GM18858 (cell line): ENCODE measurements around the gene AKR1D1.
"Not testable (repeated sequence)": the region's sequence is repeated elsewhere in the genome, so short reads cannot be mapped to it uniquely, and the experiment has no call there.

Experiments
- ATAC-seq: cut with Tn5 transposase; IDR thresholded peaks from one replicate; pipeline ENCODE4 v1.9.1; 2021; ENCODE audit not compliant: unreplicated experiment

AKR1D1 gene, protein sequence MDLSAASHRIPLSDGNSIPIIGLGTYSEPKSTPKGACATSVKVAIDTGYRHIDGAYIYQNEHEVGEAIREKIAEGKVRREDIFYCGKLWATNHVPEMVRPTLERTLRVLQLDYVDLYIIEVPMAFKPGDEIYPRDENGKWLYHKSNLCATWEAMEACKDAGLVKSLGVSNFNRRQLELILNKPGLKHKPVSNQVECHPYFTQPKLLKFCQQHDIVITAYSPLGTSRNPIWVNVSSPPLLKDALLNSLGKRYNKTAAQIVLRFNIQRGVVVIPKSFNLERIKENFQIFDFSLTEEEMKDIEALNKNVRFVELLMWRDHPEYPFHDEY

GRCh38 chr7:138076196-138076595 is at the start of gene AKR1D1:
Gene AKR1D1 (plus strand): TSS chr7:138076459. CDS start chr7:138076519, 60 bp downstream.
- no peak for ATAC-seq

DNA sequence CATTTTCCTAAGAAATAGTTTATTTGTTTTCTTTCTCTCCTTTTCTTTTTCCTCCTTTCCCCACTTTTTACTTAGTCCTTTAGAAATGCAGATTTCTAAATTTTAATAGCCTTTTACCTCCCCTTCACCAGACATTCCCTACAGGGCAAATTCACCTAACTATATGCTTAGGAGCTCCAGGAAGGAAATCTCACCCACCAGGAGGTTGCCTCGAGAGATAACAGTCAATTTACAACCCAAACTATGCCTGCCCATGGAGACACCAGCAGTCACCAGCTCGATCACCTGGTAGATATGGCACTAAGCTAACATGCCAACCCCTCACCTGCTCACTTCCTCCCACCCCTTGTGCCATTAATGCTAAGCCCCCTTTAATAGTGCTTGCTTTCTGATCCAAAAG is 49.2 kb upstream of the AKR1D1 start:
- ATAC-seq: no peak

- no peak for ATAC-seq
Measured at GRCh38 chr7:138029126-138029525, 47.1 kb upstream of the AKR1D1 start.

GRCh38 chr7:138029941-138030340 is 46.3 kb upstream of the AKR1D1 start:
- ATAC-seq: no peak

- no peak for ATAC-seq
Measured at GRCh38 chr7:138030679-138031351, 45.4 kb upstream of the AKR1D1 start.

DNA sequence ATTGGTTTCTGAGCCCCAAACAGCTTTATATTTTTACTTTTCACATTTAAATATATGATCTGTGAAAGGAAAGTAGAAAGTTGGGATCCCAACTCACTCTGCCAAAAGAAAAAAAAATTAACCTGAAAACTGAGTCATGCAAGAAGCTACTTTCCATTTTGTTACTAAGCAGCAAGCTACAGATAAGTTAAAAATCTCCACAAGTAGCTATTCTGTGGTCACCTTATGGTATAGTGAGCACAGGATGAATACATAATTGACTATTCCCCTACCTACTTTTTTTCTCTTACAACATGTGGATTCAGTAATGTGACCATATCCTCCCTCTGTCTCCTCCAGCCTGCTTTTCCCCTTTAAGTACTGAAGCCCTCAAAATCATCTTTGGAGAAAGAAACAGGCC is 44.1 kb upstream of the AKR1D1 start:
- peak; percentile 59 for ATAC-seq

DNA sequence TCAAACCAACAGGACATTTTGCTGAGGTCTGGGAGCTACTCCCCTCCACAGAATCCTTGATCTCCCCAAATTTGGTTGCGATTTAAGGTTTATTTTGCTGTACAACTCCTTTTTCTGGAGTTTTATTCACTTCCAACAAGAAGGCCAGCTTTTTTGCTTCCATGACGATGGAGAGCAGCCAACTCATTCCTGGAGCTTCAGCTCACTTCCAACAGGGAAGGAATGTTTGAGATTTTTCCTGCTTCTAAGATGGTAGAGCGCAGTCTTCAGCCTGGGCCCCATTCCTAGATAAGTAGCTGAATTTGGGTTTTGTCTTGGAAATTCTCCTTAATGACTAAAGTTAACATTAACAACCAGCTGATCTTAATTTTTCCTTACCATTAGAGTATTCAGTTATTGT is 43.5 kb upstream of the AKR1D1 start:
- ATAC-seq: no peak

DNA sequence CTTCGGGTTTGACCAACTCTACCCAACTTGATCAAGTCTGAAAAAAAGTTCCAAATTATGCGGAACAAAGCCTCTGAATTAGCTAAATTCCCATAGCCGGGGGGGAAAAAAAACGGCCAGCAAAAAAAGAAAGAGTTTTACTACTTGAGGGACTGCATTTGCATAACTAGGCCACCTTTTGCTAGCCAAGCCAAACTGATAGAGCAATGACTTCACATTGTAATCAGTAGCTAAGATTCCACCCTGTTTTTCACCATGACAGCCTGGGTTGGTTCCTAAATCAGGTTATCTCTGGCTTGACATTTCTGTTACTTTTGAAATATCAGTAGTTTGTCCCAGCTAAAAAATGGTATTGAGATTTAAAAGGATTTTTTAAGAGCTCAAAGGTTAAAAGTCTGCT is 43.0 kb upstream of the AKR1D1 start:
- ATAC-seq: no peak

DNA sequence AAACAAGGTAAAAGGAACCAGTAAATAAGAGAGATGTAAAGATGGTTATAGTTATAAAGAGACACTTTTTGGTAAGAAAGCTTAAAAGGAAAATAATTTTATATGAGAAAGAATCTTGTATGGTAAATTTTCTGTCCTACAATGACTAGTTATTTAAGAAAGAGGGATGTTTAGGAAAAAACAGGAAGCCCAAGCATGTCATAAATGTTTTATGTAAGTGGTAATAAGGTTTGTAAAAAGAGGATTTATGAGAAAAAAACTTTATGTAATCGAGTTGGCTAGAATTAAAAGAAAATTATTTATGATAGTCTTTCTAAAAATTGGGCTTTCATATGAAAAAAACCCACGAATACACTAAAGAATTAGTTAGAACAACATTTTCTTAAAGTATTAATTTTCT is 40.1 kb upstream of the AKR1D1 start:
- no peak for ATAC-seq

GRCh38 chr7:138040063-138040462 is 36.2 kb upstream of the AKR1D1 start:
- not testable (repeated sequence) for ATAC-seq

GRCh38 chr7:138044897-138045296 is 31.4 kb upstream of the AKR1D1 start:
- no peak for ATAC-seq

DNA sequence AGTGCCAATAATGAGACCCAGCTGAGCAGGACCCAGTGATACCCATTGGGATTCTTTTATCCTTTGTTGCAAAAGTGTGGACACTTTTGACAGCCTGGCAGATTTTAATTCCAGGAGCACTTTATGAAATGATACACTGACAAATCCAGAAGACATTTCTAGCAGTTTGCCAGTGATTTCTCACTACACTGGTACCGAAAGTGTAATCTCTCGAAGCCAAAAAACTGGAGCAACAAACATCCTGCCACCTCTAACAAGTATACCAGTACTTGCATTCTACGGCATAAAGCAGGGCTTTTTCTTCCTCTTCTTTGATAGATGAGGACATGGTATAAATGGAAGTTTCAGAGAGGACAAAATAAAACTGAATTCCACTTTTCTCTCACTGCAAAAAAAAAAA is 28.4 kb upstream of the AKR1D1 start:
- ATAC-seq: no peak

DNA sequence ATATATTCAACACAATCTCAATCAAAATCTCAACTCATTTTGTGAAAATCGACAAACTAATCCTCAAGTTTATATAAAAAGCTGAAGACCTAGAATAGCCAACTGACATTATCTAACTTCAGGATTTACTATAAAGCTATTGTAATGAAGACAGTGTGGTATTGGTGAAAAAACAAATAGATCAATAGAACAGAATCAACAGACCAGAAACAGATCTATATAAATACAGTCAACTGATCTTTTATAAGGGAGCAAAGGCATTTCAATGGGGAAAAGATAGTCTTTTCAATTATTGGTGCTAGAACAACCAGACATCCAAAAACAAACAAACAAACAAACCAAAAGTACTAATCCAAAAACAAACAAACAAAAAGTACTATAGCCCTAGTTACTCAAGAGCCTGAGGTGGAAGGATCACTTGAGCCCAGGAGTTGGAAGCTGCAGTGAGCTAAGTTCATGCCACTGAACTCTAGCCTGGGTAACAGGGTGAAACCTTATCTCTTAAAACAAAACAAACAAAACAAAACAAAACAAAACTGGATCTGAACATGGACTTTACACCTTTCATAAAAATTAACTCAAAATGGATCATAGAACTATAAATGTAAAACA is 26.6 kb upstream of the AKR1D1 start:
- no peak for ATAC-seq

- not testable (repeated sequence) for ATAC-seq
Measured at GRCh38 chr7:138051712-138052247, 24.5 kb upstream of the AKR1D1 start.

DNA sequence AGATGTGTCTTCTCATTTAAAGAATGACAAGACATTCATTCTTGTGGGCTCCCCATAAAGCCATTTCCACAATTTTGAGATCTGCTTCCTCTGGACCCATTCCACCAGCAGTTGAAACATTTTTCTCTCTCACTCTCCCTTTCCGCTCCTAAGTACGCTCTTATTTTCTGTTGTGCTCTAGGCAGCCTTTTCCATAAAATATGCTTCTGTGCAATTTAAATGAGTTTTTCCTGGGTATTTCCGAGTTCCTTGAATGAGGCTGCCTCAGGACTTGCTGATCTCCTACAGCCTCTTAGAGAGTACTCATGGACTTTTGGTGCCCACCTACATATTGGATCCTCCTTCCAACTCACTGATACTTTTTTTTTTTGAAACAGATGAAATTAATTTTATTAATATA is 23.6 kb upstream of the AKR1D1 start:
- ATAC-seq: no peak

DNA sequence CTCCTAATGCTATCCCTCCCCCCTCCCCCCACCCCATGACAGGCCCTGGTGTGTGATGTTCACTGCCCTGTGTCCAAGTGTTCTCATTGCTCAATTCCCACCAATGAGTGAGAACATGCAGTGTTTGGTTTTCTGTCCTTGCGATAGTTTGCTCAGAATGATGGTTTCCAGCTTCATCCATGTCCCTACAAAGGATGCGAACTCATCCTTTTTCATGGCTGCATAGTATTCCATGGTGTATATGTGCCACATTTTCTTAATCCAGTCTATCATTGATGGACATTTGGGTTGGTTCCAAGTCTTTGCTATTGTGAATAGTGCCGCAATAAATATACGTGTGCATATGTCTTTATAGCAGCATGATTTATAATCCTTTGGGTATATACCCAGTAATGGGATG is 20.6 kb upstream of the AKR1D1 start:
- not testable (repeated sequence) for ATAC-seq

- ATAC-seq: no peak
Measured at GRCh38 chr7:138063400-138063799, 12.9 kb upstream of the AKR1D1 start.

- no peak for ATAC-seq
Measured at GRCh38 chr7:138064856-138065357, 11.4 kb upstream of the AKR1D1 start.

GRCh38 chr7:138065827-138066226 is 10.4 kb upstream of the AKR1D1 start:
- no peak for ATAC-seq

GRCh38 chr7:138066954-138067394 is 9.3 kb upstream of the AKR1D1 start:
- no peak for ATAC-seq

- ATAC-seq: no peak
Measured at GRCh38 chr7:138067774-138068173, 8.5 kb upstream of the AKR1D1 start.

DNA sequence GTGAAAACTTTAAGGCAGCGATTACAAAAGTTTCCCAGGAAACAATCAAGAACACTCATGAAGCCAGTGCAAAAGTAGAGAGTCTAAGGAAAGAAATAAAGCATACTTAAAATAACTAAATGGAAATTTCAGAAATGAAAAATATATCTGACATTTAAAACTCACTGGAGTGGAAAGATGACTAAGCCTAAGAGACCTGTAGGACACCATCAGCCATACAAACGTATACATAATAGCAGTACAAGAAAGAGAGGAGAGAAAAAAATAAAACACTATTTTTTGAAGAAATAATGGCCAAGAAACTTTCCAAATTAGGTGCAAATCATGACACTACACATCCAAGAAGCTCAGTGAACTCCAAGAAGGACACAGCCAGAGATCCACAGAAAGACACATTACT is 5.4 kb upstream of the AKR1D1 start:
- ATAC-seq: no peak
